ENCODE measurements around the gene FAM83D.
"Not testable (repeated sequence)": the region's sequence is repeated elsewhere in the genome, so short reads cannot be mapped to it uniquely, and the experiment has no call there.

Gene FAM83D

DNA sequence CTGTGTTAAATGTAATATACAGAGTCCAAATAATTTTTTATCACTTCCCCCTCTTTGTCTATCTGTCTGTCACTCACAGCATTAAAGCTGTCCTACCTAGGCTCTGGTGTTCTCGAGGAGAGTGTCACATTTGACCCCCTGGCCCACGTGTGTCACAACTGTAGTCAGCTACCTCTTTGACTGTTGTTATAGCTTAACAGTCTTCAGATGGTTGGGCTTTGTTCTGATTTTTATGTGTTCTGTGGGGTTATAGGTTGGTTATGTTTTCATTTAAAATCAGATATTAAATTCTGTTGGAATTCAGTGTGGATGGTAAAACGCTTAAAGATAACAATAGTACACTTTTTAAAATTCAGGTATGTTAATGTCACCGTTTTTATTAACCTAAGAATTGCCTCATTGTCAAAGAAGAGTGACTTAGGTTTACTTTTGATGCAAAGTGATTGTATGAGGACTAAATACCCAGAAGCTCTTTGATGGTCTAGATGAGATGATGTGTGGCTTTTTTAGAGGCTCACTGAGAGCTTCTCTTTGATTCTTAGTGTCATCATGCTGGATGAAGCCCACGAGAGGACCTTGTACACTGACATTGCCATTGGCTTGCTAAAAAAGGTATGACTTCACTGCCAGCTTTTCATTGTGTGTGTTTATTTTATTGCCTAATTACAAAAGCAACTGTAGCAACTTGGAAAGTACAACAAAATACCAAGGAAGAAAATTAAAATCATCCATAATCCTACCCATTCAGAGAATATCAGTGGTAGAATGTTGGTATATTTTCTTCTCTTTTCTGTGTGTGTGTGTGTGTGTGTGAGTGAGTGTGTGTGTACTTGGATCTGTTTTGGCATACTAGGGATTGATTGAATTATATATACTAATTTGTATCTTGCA lies 65.8 kb downstream of the FAM83D start:
- no peak for TF ChIP-seq JUND (IDR thresholded peaks at IDR 0.05; ENCODE audit: low read depth)
- in situ Hi-C loops (cut with HindIII; ENCODE audit: low pct_unique_long_range_greater_than_20kb, low sequenced_read_pairs): no loop called here
- no peak for DNase-seq (ENCODE audit: low read depth in 1 of 2, low spot score in 1 of 2)

DNA sequence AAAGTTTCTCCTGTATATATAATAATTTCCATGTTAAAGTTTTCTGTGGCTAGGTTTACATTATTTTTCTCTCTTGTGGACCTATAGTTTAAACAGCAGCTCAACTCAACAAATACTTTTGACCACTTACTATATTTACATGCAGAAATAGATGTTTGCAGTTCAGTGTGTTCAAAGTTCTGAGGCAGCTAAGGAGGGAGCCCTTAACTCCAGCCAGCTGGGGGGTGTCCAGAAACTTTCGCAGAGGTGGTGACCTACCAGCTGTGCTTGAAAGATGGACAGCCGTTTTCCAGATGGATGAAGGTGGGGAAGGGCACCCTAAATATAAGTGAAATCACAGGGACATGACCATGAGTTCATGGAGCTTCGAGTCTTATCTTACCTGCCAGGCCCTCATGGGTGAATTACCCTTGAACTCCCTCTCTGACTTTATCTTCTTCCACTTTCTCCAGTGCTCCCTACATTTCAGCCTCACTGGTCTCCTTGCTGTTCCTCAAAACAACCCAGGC lies 69.4 kb downstream of the FAM83D start:
- in situ Hi-C loops (cut with HindIII; ENCODE audit: low pct_unique_long_range_greater_than_20kb, low sequenced_read_pairs): no loop called here
- no peak for TF ChIP-seq JUND (IDR thresholded peaks at IDR 0.05; ENCODE audit: low read depth)
- DNase-seq (ENCODE audit: low read depth in 1 of 2, low spot score in 1 of 2): no peak

DNA sequence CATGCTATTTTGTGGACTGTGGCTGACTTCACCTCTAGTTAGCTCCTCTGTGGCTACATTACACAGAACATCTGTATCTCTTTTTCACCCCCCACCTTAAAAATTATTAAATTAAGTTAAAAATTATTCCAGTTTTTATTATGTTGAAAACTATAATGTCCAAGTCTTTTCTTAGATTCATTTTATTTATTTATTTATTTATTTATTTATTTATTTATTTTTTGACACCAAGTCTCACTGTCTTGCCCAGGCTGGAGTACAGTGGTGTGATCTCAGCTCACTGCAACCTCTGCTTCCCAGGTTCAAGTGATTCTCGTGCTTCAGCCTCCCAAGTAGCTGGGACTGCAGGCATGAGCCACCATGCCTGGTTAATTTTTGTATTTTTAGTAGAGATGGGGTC lies 70.6 kb downstream of the FAM83D start:
- DNase-seq (ENCODE audit: low read depth in 1 of 2, low spot score in 1 of 2); in situ Hi-C loops (cut with HindIII; ENCODE audit: low pct_unique_long_range_greater_than_20kb, low sequenced_read_pairs): not testable (repeated sequence)

DNA sequence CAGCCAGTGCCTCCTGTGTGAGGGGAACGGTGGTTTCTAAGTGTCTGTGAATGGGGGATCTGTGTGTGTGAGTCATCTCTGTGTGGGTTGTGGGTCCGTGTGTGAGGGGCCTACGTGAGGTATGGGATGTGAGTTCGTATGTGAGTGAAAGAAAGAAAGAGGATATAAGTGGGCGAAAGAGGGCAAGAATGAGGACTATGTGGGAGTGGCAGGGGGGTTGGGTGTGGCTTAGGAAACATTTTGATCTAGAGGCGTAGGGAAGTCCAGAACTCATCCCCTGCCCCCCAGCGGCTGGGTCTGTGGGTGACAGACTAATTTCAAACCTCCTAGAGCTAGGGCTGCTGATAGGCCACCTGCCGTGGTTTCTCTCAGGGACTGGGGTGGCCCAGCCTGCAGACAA lies 71.4 kb downstream of the FAM83D start:
- in situ Hi-C loops (cut with HindIII; ENCODE audit: low pct_unique_long_range_greater_than_20kb, low sequenced_read_pairs): no loop called here
- no peak for DNase-seq (ENCODE audit: low read depth in 1 of 2, low spot score in 1 of 2)
- no peak for TF ChIP-seq JUND (IDR thresholded peaks at IDR 0.05; ENCODE audit: low read depth)

DNA sequence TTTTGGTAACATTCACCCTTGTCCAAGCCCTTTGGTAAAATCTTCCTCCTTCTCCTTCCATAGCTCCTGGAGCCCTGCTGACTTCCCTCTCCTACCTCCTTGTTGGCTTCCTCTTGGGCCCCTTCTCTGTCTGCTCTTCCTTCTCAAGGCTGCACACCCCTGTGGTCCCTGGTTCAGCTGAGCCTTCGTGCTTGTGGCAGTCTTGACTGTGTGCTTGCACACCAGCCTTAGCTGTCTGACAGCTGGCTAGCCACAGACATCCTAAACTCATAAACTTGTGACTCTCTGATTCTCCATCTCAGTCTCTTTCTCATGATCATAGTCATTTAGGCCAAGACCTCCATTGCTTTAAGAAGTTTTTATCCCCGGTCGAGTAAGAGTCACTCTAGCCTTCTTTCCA lies 73.0 kb downstream of the FAM83D start:
- no peak for TF ChIP-seq JUND (IDR thresholded peaks at IDR 0.05; ENCODE audit: low read depth)
- DNase-seq (ENCODE audit: low read depth in 1 of 2, low spot score in 1 of 2): no peak
- in situ Hi-C loops (cut with HindIII; ENCODE audit: low pct_unique_long_range_greater_than_20kb, low sequenced_read_pairs): no loop called here

DNA sequence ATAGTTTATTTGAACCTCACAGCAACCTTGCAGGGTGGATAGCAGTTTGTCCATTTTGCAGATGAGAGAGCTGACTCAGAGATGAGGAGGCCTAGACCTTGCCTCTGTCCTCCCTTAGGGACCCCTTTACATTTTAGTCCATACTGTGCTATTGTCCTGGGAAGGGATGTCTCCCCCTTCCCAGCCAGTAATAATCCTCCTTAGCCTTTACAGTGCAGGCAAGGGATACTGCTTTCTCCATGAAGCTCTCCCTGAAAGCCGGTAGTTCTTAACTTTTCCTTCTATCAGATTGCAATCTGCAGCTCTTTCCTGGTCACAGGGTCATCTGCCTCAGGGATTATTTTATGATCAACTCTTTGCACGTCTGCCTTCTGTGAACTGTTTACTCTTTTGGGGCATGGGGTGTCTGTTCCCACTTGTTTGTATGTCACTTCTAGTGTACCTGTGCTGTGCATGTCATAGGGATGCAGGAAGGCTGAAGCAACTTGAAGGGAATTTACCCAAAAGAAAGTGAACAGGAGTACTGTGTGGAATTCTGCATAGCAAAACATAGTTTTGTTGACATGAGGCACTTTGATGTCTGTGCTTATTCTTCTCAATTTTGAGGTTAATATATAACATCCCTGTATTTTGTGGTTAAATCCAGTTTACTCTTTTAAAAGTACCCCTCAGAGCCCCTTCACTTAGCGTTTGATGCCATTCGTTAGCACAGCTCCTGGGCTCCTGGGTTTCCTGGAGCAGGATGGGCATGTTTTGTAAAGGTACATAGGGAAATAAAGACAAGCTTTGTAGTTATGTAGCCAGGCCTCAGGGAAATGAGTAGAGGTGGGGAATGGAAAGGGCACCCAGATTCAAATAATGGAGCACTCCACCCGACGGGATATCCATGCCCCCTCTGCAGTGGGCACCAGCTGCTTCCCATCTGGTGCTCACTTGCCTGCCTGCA lies 74.0 kb downstream of the FAM83D start:
- no peak for TF ChIP-seq JUND (IDR thresholded peaks at IDR 0.05; ENCODE audit: low read depth)
- in situ Hi-C loops (cut with HindIII; ENCODE audit: low pct_unique_long_range_greater_than_20kb, low sequenced_read_pairs): no loop called here
- no peak for DNase-seq (ENCODE audit: low read depth in 1 of 2, low spot score in 1 of 2)

Data from T47D (cell line).